CMK (cell line): ENCODE measurements around the gene MCEE.
A peak's percentile ranks its signal among the peaks of the same experiment; 100 is the strongest.

Source experiments
- DNase-seq: peaks from one replicate; pipeline ENCODE4 v3.0.0-alpha.2; 2010; ENCODE audit warnings: low read depth

Gene MCEE

GRCh38 chr2:71082402-71083252 is 47.4 kb downstream of the MCEE start:
- no peak for DNase-seq

DNA sequence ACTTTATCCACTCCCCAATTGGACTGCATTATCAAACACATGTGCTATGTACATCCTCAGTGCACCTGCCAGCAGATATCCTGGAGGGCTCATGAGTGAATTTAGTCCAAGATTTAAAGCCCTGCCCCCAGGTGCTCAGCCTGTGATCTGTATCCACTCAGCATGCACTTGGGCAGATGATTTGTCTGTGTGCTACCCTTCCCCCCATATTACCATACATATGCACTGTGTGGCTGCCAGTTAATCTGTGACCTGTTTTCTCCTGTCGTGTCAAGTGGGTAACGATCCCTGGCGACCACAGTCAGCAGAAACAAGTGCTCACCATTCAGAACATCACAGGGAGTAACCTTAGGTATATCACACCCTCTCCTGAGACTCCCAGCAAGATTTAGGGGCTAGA is 51.4 kb downstream of the MCEE start:
- DNase-seq = no peak

GRCh38 chr2:71074893-71075395 is 55.1 kb downstream of the MCEE start:
- no peak for DNase-seq

DNA sequence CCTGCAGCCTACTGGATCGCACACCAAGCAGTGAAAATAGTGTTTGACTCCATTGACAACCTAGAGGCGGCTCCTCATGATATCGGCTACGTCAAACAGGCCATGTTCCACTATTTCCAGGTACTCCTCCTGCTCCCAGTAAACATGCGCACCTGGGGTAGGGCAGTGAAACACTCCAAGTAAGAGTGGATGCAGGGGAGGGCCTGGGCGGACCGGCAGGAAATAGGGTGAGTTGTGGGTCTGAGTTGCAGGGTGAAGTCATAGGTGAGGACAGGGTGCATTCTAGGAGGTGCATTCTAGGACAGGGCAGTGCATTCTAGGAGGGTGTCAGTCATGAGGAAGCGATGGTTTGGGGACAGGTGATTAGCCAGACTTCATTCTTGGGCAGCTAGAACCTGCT is 56.6 kb downstream of the MCEE start:
- DNase-seq = no peak

- DNase-seq = no peak
These were observed 57.5 kb downstream of the MCEE start for GRCh38 chr2:71072492-71072891.

DNA sequence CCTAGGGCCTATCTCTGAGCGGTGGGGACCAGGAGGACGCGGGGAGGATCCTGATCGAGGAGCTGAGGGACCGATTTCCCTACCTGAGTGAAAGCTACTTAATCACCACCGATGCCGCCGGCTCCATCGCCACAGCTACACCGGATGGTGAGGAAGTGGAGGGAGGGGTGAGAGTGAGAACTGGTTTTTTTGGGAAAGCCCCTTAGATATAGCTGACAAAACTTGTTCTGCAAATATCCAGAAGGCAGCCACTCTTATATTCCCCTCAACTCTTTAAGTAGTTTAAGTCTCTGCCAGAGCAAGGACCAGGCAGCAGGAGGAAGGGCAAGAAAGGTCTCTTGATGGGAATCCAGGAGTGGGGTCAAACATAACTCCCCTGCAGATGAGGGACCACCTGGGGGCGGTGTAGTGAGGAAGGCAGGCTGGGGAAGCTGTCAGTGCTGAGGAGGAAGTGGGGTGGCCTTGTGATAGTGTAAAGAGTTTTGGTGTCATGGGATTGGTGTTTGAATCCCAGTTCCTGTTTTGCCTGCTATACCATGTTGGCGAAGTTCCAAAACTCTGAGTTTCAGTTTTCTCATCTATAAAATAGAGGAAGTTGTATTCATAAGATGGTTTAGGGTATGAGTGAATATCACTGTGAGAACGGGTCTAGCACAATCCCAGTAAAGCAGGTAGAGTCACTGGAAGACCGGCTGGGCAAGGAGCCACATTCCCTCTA is 58.2 kb downstream of the MCEE start:
- peak; percentile 60 for DNase-seq

DNA sequence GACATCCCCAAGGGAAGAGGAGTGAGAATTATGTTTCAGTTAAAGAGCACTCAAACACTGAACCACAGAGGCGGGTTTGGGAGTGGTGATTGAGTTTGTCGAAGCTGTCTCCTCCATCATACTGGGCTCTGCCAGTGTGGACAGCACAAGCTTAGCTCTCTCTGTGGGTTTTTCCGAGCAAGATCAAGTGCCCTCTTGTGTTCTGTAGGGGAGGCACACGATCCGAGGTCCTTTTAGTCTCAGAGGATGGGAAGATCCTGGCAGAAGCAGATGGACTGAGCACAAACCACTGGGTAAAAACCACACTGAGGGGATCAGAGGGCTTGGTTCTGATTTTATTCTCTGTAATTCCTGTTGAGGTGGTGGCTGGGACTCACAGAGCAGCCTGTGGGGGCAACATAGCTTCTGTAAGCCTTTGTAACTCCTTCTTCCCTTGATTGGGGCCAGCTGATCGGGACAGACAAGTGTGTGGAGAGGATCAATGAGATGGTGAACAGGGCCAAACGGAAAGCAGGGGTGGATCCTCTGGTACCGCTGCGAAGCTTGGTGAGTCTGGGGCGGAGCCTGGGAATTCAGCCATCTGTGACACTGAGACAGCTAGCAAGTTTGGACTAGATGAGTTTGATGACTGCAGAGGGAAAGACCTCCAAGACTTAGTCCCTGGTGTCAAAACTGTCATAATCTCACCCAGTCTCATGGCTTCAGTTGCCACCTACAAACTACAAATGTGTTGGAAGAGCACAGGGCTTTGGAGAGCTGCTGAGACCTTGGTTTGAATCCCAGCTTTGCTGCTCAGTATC is 59.5 kb downstream of the MCEE start:
- no peak for DNase-seq

DNA sequence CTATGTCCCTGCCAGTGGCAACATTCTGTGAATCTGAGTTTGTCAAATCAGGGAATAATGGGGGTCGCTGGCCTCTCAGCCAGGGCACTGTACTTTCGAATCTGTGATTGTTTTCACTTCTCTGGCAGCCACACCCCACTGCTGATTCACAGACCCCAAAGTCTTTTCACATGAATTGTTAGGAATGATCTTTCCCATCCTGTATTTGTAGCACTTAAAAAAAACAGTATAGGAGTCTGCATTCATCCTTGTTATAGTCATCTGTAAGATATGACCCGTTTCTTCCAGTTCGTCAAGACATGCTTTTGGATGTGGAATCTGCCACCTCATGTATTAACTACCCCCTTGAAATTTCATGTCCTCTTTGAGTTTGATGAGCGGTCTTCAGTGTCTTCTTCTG is 60.7 kb downstream of the MCEE start:
- DNase-seq = no peak

DNA sequence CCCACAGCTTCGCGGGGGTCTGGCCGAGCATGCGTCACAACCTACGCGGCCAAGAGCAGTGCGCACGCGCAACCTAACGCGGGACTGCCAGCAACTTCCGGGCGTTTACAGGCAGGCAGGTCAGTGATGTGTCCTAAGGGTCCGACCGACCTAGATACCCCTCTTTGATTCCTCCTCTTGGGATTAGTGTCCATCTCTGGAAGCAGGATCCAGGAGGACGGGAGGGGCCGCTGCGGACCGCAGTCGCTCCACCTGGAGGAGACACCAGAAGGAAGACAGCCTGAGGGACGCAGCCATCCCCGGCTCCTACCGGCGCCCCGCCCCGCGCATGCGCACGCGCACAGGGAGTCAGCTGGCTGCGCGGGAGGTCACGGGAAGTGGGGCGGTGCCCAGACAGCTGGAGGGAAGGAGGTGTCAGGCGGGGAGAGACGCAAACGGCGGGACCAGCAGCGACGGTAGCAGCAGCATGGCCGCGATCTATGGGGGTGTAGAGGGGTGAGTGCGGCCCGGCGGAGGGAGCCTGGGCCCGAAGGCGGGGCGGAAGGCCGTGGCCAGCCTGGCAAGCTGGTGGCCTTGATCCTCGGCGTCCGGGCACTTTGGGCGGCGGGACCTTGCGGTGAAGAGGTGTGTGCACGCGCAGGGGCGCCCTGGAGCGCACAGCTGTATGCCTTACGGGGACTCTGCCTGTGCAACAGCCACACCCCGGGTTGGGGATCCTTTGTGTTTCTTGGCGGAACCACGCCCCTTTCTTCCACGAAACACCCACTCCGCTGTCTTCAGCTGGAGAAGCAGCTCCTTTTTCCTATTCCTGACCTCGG is 61.6 kb downstream of the MCEE start, which contains the start of gene NAGK:
Gene NAGK, plus strand, starts transcription at position 431 of the 818 bp plus-strand sequence. Its CDS starts 36 bp downstream, at position 467.
- peak; percentile 90 for DNase-seq

DNA sequence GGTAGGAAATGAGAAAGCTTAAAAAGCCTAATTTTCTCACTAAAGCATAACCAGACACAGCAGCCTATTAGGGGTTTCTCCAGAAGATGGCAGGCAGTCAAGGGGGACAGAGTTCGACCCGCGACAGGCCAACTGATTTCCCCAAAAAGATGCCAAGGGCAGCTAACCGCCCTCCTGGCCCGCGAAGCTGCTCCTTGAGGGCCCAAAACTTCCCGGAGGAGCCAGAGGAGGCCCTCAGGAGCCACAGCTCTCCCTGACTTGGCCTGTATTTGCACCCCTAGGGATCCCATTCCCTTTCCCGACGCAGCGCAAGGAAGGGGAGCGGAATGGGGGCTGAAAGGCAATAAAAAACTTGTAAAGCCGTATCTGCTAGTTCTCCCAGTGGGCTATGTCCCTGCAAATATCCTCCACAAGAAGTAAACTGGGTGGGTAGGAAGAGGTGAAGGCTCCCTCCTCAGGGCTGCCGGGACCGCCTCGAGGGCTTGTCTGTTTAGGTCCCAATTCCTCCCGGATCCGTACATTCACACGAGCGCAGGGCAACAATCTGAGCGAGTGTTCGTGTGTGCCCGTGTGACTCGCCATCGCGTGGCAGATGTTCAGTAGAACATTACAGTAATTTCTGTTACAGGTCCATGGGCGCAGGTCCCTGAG is 62.3 kb downstream of the MCEE start:
- no peak for DNase-seq

DNA sequence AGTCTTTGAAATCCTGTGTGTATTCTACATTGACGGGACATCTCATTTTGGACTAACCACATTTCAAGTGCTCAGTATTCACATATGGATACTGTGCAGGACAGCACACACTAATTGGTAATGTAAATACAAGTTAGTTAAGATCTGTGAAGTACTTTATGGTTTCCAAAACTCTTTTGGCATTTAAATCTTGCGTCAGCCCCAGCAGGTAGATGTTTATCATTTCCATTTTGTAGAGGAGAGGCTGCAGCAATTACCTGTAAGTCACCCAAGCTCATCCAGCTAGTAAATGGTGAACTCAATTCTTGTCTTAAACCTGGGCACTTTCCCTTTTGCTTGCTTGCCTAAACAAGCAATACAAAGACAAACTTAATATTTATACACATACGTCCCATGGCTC is 63.2 kb downstream of the MCEE start:
- no peak for DNase-seq

DNA sequence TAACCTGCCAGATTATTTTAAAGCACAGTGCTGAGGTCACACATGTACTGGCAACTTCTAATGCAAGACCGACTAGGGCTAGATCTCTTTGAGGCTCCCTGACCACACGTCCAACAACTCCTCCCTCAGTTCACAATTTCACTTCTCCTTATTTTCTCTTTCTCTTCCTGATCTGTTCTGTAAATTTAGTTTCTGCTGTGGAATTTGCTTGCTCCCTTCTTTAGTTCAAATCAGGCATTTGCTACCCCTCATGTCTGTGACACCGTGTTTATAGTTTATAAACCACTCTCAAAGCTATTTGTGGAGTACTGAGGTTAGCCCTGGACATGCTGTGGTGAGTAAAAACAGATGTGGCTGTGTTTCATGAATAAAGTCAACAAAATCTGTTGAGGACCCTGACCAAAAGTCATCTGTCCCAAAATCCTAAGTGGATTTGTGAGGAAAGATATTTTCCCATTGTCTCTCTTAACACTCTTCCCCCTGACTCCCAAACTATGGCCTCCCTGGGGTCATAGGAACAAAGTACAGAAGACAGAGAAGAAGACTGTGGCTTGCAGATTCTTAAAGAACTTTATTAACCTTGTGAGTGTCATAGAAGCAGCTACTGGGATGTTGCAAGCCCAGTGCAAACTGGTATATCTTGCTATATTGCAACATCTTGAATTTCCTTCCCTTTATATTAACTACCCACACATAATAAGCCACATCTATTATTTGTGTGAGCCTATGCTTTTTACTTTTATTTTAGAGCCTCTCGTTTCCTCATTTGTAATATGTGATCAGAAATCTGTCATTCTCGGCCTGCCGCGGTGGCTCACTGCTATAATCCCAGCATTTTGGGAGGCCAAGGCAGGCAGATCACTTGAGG is 65.0 kb downstream of the MCEE start:
- DNase-seq = no peak

GRCh38 chr2:71064110-71064611 is 65.9 kb downstream of the MCEE start:
- DNase-seq = no peak

DNA sequence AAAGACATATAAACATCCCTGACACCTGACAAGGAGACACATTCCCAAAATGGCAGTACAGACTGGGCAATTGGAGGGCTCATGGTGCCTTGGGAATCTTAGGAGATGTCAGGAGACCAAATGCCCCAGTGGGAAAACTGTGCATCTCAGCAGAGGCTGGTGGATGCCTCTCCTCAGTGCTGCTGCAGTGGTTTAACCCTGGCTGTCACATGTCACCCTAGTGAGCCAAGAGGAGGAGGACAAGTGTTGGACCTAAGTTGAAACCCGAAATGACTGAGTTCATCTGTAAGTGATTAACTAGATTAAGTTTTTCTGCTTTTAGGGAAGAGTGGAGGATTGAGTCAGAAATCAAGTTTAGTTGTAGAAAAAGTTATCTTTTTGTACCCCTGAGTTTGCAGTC is 66.8 kb downstream of the MCEE start:
- no peak for DNase-seq

GRCh38 chr2:71060871-71061270 is 69.2 kb downstream of the MCEE start:
- no peak for DNase-seq

DNA sequence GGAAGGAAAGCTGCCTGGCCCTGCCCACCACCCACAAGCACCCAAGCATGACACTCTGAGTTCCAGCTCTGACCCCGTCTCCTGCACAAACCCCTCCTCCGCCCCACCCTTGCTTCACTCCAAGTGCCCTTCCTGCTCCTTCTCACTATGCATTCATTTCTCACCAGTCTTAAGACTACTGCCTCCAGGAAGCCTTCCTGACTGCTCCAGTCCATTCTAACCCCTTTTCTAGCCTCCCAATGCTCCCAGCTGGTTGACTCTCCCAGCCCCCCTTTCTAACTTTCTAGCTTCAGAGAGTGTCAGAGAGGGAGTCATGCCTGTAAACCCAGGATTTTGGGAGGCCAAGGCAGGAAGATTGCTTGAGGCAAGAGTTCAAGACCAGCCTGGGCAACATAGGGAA is 69.8 kb downstream of the MCEE start:
- no peak for DNase-seq
